Measurements from ENCODE around the gene TBRG4.
"Not testable (repeated sequence)": the region's sequence is repeated elsewhere in the genome, so short reads cannot be mapped to it uniquely, and the experiment has no call there.

TBRG4 gene

GRCh38 chr7:45111298-45112223 lies at the start of gene TBRG4:
Gene TBRG4, minus strand, starts transcription at chr7:45111697. Its CDS starts 2,460 bp downstream, at chr7:45109237.
- DNase-seq, result peak; percentile 95

- no peak for DNase-seq
Measured at GRCh38 chr7:45161138-45161537, 49.6 kb upstream of the TBRG4 start.

- no peak for DNase-seq
Measured at GRCh38 chr7:45160417-45160881, 49.0 kb upstream of the TBRG4 start.

DNA sequence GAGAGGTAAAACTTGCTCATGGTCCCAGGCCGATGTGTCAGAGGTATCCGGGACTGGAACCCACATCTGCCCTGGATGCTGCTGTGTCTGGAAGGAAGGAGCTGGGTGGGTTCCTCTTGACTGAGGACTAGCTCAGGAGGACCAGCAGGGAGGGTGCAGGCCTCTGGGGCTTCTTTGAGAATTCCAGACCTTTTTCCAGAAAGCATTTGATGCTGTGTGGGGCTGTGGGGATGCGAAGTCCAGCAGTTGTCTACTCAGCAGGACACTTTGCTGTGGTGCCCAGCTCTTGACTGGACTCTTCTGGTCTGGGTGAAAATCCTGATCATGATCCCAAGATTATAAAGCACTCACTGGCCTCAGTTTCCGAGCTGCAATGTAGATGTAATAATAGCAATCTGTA lies 47.8 kb upstream of the TBRG4 start:
- DNase-seq, result no peak

- DNase-seq, result no peak
Measured at GRCh38 chr7:45158471-45158870, 47.0 kb upstream of the TBRG4 start.

GRCh38 chr7:45157653-45158401 lies 46.3 kb upstream of the TBRG4 start, which contains the start of gene RAMP3:
Gene RAMP3, plus strand, starts transcription at chr7:45157791. Its CDS starts 38 bp downstream, at chr7:45157829.
- no peak for DNase-seq

- DNase-seq, result no peak
Measured at GRCh38 chr7:45157286-45157652, 45.8 kb upstream of the TBRG4 start.

DNA sequence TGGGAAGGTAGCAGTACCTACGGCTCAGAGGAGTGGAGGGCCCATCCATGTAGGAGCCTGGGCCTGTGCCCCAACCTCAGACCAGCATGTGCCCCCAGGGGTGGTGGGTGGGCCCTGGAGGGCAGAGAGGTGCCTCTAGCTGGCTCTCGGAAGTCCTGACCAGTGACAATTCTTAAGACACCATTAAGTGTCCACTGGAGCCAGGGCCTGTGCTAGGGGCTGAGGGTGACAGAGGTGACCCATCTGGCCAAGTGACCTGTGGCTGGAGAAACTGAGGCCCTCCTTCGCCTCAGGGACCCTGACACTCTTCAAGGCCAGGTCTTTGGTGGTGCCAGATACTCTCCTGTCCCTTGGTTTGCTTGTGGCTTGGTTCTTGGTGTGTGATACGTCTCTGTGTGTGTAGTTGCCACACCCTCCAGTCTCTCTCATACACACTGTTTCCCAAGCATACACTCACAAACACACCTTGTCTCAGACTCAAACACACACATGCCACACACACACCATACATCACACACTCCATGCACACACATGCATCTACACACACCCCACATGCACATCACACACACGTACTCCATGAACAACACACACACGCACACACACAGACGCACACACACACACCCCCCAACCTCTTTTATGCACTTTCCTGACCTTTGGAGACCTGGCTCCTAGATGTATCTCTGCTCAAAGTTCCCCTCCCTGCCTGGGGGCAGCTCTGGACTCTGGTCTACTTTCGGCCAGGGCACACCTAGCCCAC lies 45.2 kb upstream of the TBRG4 start:
- DNase-seq, result no peak

GRCh38 chr7:45155941-45156340 lies 44.4 kb upstream of the TBRG4 start:
- DNase-seq, result no peak

DNA sequence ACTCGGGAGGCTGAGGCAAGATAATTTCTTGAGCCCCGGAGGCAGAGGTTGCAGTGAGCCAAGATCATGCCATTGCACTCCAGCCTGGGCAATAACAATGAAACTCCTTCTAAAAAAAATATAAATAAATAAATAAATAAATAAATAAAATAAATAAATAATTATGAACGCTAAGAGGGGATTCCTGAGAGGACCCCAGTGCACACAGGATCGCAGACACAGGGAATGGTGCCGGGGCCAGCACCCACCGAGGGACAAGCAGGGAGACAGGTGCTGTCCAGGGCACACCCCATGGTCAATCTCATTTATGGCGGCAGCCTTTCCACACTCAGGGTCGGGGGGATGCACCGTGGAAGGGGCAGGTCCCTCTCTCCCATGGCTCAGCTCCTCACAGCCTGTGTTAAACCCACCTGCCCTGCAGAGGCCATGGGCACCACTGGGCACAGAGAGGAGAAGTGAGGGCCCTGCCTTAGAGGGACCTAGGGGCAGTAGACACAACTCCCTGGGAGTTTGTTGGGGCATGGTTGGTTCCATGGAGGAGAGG lies 43.9 kb upstream of the TBRG4 start:
- no peak for DNase-seq

DNA sequence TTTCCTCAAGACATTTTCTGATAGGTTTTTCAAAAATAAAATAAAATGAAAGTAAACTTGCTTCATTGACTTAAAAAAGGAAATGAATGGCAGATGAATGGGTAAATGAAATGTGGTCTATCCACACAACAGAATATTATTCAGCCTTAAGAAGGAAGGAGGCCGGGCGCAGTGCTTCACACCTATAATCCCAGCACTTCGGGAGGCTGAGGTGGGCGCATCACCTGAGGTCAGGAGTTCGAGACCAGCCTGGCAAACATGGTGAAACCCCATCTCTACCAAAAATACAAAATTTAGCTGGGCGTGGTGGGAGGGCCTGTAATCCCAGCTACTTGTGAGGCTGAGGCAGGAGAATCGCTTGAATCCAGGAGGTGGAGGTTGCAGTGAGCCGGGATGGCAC lies 42.4 kb upstream of the TBRG4 start:
- DNase-seq, result not testable (repeated sequence)

GRCh38 chr7:45153233-45153632 lies 41.7 kb upstream of the TBRG4 start:
- no peak for DNase-seq

DNA sequence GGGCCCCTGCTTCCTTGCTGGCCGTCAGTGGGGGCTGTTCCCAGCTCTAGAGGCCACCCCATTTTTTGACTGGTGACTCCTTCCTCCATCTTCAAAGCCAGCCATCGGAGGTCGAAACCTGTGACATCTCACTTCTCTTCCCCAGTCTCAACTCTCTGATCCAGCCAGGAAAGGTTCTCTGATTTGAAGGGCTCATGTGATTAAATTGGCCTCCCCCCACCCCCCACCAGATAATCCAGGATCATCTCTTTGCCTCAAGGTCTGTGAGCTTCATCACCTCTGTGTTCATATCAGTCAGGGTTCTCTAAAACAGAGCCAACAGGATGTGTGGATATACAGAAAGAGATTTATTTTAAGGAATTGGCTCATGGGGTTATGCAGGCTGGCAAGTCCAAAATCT lies 40.5 kb upstream of the TBRG4 start:
- no peak for DNase-seq

GRCh38 chr7:45151131-45151684 lies 39.7 kb upstream of the TBRG4 start:
- no peak for DNase-seq

GRCh38 chr7:45150199-45150598 lies 38.7 kb upstream of the TBRG4 start:
- DNase-seq, result no peak

- no peak for DNase-seq
Measured at GRCh38 chr7:45149606-45150005, 38.1 kb upstream of the TBRG4 start.

- DNase-seq, result no peak
Measured at GRCh38 chr7:45148653-45148973, 37.1 kb upstream of the TBRG4 start.

- DNase-seq, result no peak
Measured at GRCh38 chr7:45147858-45148652, 36.6 kb upstream of the TBRG4 start.

DNA sequence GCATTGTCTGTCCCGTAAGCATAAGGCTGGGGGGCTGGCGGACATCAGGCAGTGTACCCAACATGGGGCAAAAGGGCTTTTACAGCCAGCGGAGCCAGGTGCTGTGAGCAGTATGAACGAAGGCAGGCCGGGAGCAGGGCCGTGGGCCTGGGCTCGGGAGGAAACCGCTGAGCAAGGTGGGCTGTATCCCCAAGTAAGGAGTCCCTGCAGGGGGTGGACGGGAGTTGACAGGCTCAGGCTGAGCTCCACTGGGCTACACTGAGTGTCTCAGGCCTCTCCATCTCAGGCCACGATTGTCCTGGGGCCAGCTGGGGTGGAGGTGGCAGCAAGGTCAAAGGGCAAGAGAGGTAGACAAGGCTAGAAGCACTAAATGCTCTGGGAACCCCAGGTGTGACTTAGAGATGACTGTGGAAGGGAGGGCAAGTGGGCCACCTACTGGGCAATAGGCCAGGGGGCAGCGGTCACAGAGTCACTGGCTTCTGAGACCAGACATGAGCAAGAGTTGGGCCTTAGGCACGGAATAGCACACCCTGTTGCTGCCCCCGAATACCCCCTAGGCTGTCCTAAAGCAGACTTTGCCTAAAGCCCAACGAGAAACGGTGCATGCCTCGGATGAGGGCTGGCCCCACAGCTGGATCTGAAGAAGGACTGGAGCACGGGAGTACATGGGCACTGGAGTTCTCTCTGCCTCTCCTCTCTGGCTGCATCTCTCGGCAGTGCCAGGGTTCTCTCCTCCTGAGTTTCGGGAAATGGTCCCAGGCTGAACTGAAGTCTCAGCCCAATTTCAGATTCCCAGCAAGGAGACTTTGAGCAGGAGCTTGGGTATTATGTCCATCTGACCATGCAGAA lies 35.3 kb upstream of the TBRG4 start:
- no peak for DNase-seq

DNA sequence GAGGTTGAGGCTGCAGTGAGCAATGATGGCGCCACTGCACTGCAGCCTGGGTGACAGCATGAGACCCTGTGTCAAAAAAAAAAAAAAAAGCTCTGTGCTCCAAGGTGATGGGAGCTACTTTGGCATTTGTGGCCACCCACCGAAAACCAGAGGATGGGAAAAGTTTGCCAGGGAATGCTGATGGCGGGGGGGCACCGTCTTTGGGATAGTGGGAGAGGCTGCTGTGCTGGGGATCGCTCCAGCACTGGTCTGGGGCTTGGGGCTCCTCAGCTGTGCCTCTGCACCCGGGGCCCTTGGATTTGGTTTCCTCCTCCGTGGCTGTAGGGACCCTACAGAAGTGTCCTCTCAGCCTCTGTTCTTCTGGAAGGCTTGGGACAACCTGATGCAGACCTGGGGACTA lies 34.4 kb upstream of the TBRG4 start:
- DNase-seq, result no peak

DNA sequence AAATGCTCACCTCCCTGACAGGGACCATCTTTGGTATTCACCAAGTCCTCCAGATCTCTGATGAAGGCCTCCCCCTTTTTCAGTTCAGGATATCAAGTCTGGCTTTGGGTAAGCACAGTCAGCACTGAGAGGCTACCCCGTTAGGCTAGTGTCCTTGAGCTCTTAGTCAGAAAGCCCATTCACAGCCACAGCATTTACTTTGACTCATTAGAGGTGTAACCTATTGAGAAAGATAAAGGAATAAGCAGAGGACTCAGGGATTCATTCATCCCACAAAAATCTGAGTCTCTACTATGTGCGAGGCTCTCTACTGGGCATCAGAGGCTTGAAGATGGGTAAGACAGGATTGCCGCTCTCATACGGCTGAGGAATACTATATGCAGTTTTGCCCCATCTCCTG lies 32.1 kb upstream of the TBRG4 start:
- no peak for DNase-seq

Data from NCI-H146 (cell line).